Upper lobe of right lung (tissue), 1 donor: ENCODE data around the gene EXOC7. TPM values are rescaled to one million over a fixed set of nuclear protein-coding genes. Genes with fewer than 3 reads are reported as not detected.
A peak's percentile ranks its signal among the peaks of the same experiment; 100 is the strongest.

Experiments used
- ATAC-seq: fragments of 200-7000 bp; cut with Tn5 transposase; one replicate; pipeline ENCODE4 v1.9.1; 2020; ENCODE audit warnings: mild to moderate bottlenecking, moderate library complexity
- DNase-seq: peaks from one replicate; pipeline ENCODE4 v3.0.0-alpha.2; 2020
- H3K27ac ChIP-seq: fragments of 200-600 bp; one replicate; pipeline ENCODE4 v1.8.0; 2022
- H3K27me3 ChIP-seq: fragments of 200-600 bp; one replicate; pipeline ENCODE4 v1.8.0; 2022; ENCODE audit warnings: mild to moderate bottlenecking
- H3K36me3 ChIP-seq: fragments of 200-600 bp; one replicate; pipeline ENCODE4 v1.8.0; 2022
- H3K4me1 ChIP-seq: fragments of 200-600 bp; one replicate; pipeline ENCODE4 v1.8.0; 2022
- H3K4me3 ChIP-seq: fragments of 200-600 bp; one replicate; pipeline ENCODE4 v1.8.0; 2022; ENCODE audit warnings: mild to moderate bottlenecking
- H3K9me3 ChIP-seq: fragments of 200-600 bp; one replicate; pipeline ENCODE4 v1.8.0; 2022
- intact Hi-C: fragments of 100-400 bp; cut with DNase I; formaldehyde crosslinking; loops from one replicate; pipeline ENCODE4 v1.11.0; 2022
- total RNA-seq: library from RNA; stranded (reverse); fragmentation: NEBNext Ultra II Directional; extraction: Animal tissue kit (Norgen Biotek cat#: 25700); gene quantifications from one replicate; pipeline ENCODE4 v1.2.1, GENCODE V29; 2021
- TF ChIP-seq, protein P1 (sequence below): fragments of 200-600 bp; IDR thresholded peaks from one replicate; pipeline ENCODE4 v1.8.0; 2022; ENCODE audit warnings: antibody characterized with exemption
- donor health status: DM: no; HTN: yes; CAD: no; lungs with severe emphysema.

EXOC7 gene
- total RNA-seq, 1 donor from 2014 or later: 121 TPM

DNA sequence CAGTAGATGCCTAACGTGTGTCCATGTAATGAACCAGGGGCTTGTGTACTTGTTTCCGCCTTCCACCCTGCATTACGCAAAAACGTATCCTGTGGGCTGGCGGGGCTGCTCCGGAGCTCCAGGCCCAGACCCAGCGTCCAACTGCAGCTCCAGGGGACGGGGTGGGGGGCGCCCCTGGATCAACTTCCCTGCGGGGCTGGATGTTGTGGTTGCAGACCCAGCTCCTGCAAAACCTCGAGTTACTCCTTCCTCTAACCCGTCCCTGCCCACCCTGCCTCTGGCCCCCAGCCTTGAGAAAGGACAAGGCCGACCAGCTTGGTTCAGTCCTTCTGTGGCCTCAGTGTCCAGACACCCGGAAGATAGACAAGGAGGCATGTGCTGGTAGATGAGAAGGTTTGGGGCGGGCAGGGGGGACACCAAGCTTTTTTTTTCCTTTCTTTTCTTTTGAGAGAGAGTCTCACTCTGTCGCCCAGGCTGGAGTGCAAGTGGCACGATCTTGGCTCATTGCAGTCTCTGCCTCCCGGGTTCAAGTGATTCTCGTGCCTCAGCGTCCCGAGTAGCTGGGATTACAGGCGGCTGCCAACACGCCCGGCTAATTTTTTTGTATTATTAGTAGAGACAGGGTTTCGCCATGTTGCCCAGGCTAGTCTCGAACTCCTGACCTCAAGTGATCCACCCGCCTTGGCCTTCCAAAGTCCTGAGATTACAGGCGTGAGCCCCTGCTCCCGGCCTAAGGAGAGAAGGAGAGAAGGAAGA is 731 bp upstream of the EXOC7 start:
- Histone ChIP-seq H3K36me3 (peaks cover 26% of the 10 kb centered on the region), H3K27ac (peak overlapping the region; percentile 86), H3K9me3 (no peaks in the 10 kb centered on the region), H3K27me3 (no peaks in the 10 kb centered on the region), H3K4me3 (peak overlapping the region; percentile 93), H3K4me1 (peaks cover 15% of the 10 kb centered on the region)
- TF ChIP-seq, protein P1, sequence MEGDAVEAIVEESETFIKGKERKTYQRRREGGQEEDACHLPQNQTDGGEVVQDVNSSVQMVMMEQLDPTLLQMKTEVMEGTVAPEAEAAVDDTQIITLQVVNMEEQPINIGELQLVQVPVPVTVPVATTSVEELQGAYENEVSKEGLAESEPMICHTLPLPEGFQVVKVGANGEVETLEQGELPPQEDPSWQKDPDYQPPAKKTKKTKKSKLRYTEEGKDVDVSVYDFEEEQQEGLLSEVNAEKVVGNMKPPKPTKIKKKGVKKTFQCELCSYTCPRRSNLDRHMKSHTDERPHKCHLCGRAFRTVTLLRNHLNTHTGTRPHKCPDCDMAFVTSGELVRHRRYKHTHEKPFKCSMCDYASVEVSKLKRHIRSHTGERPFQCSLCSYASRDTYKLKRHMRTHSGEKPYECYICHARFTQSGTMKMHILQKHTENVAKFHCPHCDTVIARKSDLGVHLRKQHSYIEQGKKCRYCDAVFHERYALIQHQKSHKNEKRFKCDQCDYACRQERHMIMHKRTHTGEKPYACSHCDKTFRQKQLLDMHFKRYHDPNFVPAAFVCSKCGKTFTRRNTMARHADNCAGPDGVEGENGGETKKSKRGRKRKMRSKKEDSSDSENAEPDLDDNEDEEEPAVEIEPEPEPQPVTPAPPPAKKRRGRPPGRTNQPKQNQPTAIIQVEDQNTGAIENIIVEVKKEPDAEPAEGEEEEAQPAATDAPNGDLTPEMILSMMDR: no peak
- no peak for DNase-seq
- no peak for ATAC-seq
- intact Hi-C loops: no loop called here

DNA sequence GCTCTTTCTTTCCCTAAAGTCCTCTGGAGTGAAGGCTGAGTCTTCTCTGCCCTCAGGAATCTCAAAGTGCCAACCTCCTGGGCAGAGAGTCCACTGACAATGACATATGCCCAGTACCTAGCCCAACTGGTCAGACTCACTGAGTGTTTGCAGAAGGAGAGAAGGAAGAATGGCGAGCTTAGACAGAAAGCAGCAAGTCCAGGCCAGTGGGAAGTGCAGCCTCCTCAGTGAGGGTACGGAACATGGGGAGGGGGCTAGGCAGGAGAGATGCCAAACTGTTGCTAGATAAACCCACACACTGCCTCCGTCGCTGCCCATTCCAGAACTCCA is 678 bp downstream of the EXOC7 start:
- peak overlapping the region; percentile 86 for H3K27ac ChIP-seq
- H3K4me1 ChIP-seq: peaks cover 15% of the 10 kb centered on the region
- DNase-seq: no peak
- intact Hi-C loops: no loop called here
- TF ChIP-seq, protein P1: no peak
- H3K36me3 ChIP-seq: peaks cover 37% of the 10 kb centered on the region
- peak overlapping the region; percentile 93 for H3K4me3 ChIP-seq
- H3K9me3 ChIP-seq: no peaks in the 10 kb centered on the region
- peak; percentile 3 for ATAC-seq
- no peaks in the 10 kb centered on the region for H3K27me3 ChIP-seq

DNA sequence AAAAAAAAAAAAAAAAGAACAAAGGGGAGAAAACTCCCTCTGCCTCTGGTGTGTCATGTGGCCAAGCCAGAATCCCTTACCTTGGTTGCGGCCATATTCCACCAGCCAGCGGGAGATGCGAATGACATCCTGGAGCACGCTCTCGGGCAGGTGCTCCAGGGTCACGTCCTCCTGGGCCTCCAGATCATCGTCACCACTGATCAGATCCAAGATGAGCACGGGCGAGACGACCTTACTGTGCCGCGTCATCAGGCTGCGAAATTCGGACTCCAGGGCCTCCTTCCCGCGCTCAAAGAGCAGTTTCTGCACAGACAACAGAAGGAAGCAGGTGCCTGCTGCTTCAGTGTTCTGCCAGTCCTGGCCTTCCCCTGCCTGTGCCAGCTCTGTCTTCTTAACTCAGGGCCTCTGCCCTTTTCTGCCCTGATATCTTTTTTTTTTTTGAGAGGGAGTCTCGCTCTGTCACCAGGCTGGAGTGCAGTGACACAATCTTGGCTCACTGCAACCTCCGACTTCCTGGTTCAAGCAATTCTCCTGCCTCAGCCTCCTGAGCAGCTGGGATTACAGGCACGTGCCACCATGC is 5.8 kb downstream of the EXOC7 start:
- no peaks in the 10 kb centered on the region for H3K27me3 ChIP-seq
- intact Hi-C loops: no loop called here
- H3K27ac ChIP-seq: no peak overlapping the region
- H3K36me3 ChIP-seq: peaks cover 88% of the 10 kb centered on the region
- no peaks in the 10 kb centered on the region for H3K9me3 ChIP-seq
- H3K4me1 ChIP-seq: peaks cover 7% of the 10 kb centered on the region
- DNase-seq: no peak
- H3K4me3 ChIP-seq: no peak overlapping the region
- TF ChIP-seq, protein P1: no peak
- no peak for ATAC-seq

DNA sequence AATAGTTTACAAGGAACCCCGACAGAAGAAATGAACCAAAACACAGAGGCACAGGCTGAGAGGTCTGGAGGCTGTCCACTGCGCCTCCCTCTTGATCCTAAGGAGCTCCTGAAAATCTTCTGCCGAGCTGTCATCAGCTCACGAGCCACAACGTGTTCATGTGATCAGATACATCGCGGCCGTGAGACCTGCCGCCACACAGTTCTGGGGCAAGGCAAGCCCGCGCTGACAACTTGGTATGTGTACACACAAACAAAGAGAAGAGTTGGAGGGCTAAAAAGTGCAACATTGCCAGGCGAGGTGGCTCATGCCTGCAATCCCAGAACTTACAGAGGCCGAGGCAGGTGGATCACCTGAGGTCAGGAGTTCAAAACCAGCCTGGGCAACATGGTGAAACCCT is 7.6 kb downstream of the EXOC7 start:
- Histone ChIP-seq H3K27ac (no peak overlapping the region), H3K4me3 (no peak overlapping the region), H3K4me1 (no peaks in the 10 kb centered on the region), H3K27me3 (no peaks in the 10 kb centered on the region), H3K36me3 (peaks cover 95% of the 10 kb centered on the region), H3K9me3 (no peaks in the 10 kb centered on the region)
- intact Hi-C loops: no loop called here
- TF ChIP-seq, protein P1: no peak
- DNase-seq (no peak), ATAC-seq (no peak)

DNA sequence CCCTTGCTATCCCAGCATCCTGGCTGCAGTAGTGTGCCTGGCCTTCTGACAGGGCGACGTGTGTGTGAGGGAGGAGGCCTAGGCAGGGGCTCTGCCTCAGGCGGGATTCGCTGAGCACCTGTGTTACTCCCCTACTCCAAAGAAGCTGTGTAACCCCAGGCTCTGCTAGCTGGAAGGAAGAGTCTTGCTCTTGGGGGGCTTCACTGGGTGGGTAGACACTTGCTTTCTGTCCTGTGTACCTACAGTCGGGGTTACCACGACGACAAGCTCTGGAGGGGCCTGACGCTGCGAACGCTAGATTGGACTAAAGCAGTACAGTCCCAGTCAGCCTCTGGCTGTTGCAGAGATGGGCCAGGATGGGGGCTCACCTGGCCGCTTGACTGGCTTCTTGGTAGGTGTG is 9.5 kb downstream of the EXOC7 start:
- Histone ChIP-seq H3K9me3 (no peaks in the 10 kb centered on the region), H3K27me3 (no peaks in the 10 kb centered on the region), H3K4me1 (no peaks in the 10 kb centered on the region), H3K27ac (no peak overlapping the region), H3K4me3 (no peak overlapping the region), H3K36me3 (peaks cover 95% of the 10 kb centered on the region)
- DNase-seq: no peak
- intact Hi-C loops: no loop called here
- TF ChIP-seq, protein P1: no peak
- ATAC-seq: no peak
